Fibroblast of skin of left quadriceps (primary cell): ENCODE measurements around the gene INTS6.
A peak's percentile ranks its signal among the peaks of the same experiment; 100 is the strongest.
"Not testable (repeated sequence)": the region's sequence is repeated elsewhere in the genome, so short reads cannot be mapped to it uniquely, and the experiment has no call there.

Experiments
- DNase-seq, 2 experiments: peaks; one replicate each; pipeline ENCODE4 v3.0.0-alpha.2; 2013; ENCODE audit warnings: low read depth in 2 of 2

Gene INTS6

GRCh38 chr13:51455532-51455931 lies 2.7 kb upstream of the INTS6 start:
- no peak for DNase-seq

GRCh38 chr13:51453959-51454703 lies 1.3 kb upstream of the INTS6 start:
- DNase-seq: no peak

- peak; percentile 36 to 38 for DNase-seq
Measured at GRCh38 chr13:51453207-51453958, 547 bp upstream of the INTS6 start.

- DNase-seq: peak in 1 of 2 experiments; percentile 40
Measured at GRCh38 chr13:51451467-51452360, 1.1 kb downstream of the INTS6 start.

GRCh38 chr13:51451134-51451466 lies 1.7 kb downstream of the INTS6 start:
- DNase-seq: no peak

GRCh38 chr13:51449018-51449417 lies 3.8 kb downstream of the INTS6 start:
- no peak for DNase-seq

GRCh38 chr13:51444922-51445321 lies 7.9 kb downstream of the INTS6 start:
- no peak for DNase-seq

- no peak for DNase-seq
Measured at GRCh38 chr13:51440381-51440780, 12.5 kb downstream of the INTS6 start.

- DNase-seq: no peak
Measured at GRCh38 chr13:51437550-51438127, 15.2 kb downstream of the INTS6 start.

- no peak for DNase-seq
Measured at GRCh38 chr13:51435002-51435578, 17.7 kb downstream of the INTS6 start.

- DNase-seq: no peak
Measured at GRCh38 chr13:51432576-51432975, 20.3 kb downstream of the INTS6 start.

GRCh38 chr13:51426982-51427381 lies 25.9 kb downstream of the INTS6 start:
- DNase-seq: no peak

GRCh38 chr13:51425410-51426042 lies 27.3 kb downstream of the INTS6 start:
- DNase-seq: peak; percentile 34 to 40

GRCh38 chr13:51423766-51424165 lies 29.1 kb downstream of the INTS6 start:
- DNase-seq: no peak

- DNase-seq: no peak
Measured at GRCh38 chr13:51422484-51422883, 30.4 kb downstream of the INTS6 start.

- DNase-seq: no peak
Measured at GRCh38 chr13:51420681-51421490, 31.9 kb downstream of the INTS6 start.

- DNase-seq: no peak
Measured at GRCh38 chr13:51419001-51419636, 33.7 kb downstream of the INTS6 start.

- DNase-seq: no peak
Measured at GRCh38 chr13:51417716-51418115, 35.1 kb downstream of the INTS6 start.

- no peak for DNase-seq
Measured at GRCh38 chr13:51416107-51416506, 36.7 kb downstream of the INTS6 start.

- DNase-seq: not testable (repeated sequence)
Measured at GRCh38 chr13:51415339-51415738, 37.5 kb downstream of the INTS6 start.
